Anterior cingulate cortex (tissue), 58 donors: ENCODE results near the gene GPNMB.
"Not testable (repeated sequence)": the region's sequence is repeated elsewhere in the genome, so short reads cannot be mapped to it uniquely, and the experiment has no call there.

ENCODE experiments used
- DNase-seq, 58 donors: peaks; one replicate each; lab custom pipeline; 2025; lab: John Stamatoyannopoulos, UW

Gene GPNMB

GRCh38 chr7:23246555-23246954 lies at the start of gene GPNMB:
Gene GPNMB (plus strand): TSS chr7:23246775. CDS start chr7:23246858, 83 bp downstream.
- DNase-seq: no peak

DNA sequence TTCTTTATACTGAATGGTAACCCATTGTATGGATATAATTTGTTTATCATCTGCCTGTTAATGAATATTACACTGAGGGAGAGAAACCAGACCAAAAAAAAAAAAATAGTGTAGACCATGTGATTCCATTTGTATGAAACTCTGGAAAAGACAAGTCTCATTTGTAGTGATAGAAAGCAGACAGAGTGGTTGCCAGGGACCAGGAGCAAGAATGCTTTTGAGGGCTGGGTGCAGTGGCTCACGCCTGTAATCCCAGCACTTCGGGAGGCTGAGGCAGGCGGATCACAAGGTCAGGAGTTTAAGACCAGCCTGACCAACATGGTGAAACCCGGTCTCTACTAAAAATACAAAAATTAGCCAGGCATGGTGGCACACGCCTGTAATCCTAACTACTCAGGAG lies 48.8 kb upstream of the GPNMB start:
- not testable (repeated sequence) for DNase-seq

DNA sequence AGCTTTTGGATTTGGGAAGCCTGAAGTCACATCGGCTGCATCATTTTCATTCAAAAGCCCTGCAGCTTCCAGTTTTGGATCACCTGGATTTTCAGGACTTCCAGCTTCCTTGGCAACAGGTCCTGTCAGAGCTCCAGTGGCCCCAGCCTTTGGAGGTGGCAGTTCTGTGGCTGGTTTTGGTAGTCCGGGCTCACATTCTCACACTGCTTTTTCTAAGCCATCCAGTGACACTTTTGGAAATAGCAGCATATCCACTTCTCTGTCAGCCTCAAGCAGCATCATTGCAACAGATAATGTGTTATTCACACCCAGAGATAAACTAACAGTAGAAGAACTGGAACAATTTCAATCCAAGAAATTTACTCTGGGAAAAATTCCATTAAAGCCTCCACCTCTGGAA lies 46.2 kb upstream of the GPNMB start:
- DNase-seq: no peak

- DNase-seq: no peak
Observed at GRCh38 chr7:23204241-23204640, 42.3 kb upstream of the GPNMB start.

DNA sequence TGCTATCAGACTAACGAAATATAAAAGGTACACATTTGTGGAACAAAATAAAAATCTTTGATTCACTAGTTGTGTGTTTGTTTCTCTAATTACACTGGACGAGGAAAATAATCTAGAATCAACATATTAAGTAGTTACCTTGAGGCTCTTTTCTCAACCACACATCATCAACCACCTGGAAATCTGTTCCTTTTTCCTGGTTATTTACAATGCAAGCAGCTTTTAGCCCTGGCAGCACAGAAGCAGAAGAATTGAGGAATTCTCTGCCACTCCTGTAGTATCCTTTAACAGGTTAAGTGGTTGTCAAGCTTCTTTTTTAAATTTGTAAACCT lies 41.0 kb upstream of the GPNMB start:
- DNase-seq: no peak

DNA sequence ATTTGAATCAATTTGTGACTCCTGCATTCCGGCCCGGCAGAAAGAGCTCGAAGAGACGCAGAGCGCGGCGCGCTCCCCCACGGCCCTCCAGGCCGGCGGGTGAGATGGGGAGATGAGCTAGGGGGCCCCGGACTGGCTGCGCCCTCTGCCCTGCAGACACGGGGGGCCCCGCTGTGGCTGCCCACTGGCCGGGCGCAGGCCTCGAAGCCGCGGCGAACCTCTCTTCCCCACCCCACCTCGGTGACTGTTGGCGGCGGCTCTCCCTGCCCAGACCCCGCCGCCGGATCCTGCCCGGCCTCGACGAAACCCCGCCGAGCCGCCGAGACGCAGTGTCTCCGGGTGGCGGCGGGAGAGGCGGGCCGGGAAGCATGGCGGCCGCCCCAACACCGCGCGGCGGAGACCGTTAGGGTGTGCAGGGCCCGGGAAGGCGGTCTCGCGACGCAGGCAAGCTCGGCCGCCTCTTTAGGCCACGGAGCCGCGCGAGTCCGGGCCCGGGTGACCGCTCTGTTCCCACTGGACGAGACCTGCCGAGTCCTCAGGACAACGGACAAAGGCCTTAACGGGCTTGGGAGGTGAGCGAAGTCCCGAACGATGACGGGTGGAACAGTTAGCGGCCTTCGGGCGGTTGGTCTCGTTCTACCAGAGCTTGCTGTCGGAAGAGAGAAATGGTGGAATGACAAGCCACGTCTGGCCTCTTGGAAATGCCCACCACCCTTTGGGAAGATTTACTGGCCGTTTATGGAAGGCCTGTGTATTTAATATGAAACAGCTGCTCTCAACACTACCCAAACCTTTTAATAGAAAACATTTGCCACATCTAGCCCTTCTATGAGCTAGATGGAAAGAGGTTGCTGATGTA lies 40.4 kb upstream of the GPNMB start:
- no peak for DNase-seq

- no peak for DNase-seq
Observed at GRCh38 chr7:23207021-23207420, 39.6 kb upstream of the GPNMB start.

DNA sequence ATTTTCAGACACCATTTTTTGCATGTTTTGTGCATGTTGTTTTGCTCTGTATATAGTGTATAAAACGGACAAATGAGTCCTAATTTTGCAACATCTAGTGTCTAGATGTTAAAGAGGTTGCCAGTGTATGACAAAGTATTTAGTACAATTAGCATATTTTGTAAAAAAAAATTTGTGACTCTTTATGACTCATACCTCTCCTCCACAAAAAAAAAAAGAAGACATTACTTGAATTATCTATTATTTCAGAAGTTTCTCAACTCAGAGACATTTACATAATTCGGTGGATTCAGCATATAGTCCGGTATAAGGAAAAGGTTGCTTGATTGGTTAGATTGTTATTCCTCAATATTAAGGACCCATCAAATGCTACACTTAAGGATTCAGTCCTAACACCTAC lies 38.7 kb upstream of the GPNMB start:
- DNase-seq: no peak

DNA sequence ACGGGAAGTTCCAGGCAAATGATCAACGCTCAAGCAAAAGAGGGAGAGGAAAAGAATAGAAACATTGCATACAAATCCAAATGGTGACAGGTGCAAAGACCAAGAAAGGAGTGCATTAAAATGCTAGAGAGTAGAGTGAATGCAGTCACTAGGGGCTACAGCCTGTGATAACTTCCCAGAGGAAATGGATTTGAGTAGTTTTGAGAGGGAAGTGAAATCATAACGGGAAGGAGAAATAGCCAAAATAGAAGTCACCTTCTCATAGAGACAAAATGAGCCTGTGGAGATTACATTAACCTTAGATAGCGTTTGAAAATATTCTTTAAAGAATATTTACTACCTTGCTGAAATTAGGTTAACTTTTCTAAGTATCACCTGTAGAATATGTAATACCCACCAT lies 38.3 kb upstream of the GPNMB start:
- no peak for DNase-seq

DNA sequence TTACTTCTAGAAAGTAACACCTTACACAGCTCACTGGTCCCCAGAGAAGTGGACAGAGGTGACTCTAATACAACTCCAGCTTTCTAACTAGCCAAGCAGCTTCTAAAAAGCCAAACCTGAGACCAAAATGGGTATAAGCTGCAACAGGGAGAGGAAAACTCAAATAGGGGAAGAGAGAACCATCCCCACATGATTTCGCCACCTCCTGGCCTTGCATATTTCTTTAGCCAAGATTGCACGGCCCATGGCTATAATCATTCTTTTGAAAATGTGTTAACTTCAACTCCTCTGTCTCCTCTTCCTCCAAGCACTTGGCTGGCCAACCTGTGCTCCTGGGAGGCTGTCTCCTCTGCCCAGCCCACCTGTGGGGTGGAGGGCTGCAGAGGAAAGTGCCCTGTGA lies 36.1 kb upstream of the GPNMB start:
- DNase-seq: no peak

DNA sequence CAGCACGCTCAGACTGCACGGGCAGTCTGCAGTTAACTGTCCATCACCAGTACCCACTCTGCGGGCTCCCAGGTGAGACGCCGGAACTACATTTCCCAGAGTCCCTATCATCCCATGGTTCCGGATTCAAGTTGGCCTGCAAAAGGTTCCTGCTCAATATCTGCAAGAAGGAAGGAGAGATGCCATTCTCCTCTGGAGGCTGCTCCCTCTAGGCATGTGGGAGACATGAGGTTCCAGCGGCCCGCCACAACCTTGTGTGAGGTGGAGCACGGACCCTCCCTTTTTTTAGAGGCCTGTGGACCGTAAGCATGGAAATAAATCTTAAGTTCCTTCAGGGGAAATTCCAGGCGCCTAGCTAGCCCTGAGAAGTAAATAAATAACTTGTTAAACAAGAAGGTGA lies 35.0 kb upstream of the GPNMB start:
- no peak for DNase-seq

DNA sequence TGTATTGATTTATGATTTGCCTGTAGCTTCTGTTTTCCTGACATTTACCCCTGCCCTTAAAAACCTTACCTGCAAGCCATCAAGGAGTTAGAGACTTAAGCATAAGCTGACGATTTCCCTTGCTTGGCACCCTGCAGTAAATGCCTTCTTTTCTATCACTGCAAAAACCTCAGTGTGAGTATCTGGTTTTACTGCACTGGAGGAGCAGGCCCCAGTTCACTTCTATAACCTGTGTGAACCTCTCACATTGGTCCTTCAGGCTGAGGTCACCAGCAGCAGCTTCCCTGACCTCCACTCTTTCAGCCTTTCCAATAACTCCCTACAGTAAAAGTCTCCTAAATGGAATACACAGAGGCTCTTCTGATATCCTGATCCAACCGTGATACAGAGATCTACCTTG lies 34.2 kb upstream of the GPNMB start:
- DNase-seq: no peak

DNA sequence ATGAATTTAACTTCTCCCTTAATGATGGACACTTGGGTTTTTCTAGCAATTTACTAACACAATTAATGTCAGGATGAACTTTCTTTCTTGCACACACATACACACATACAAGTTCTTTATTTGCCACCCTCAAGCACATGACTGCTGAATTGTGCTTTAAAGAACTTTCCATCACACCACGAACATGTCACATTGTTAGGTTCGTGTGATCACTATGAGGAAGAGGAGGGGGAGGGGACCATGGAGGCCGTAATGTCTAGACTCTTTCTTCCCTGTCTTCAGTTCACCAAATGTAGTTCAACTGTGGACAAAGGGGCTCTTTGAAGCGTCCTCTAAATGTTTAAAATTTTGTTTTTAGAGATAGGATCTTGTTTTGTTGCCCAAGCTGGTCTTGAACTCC lies 33.7 kb upstream of the GPNMB start:
- no peak for DNase-seq

DNA sequence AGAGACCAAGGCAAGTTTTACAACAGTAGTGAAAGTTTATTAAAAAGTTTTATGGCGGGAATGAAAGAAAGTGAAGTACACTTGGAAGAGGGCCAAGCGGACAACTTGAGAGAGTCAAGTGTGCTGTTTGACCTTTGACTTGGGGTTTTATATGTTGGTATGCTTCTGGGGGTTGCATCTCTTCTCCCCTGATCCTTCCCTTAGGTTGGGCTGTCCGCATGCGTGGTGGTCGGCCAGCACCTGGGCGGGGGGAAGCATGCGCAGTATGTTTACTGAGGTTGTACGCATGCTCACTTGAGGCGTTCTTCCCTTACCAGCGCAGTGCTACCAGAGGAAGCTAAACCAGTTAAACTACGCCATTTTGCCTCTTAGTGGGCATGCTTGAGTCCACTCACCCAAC lies 32.8 kb upstream of the GPNMB start:
- no peak for DNase-seq

- no peak for DNase-seq
Observed at GRCh38 chr7:23214423-23214822, 32.2 kb upstream of the GPNMB start.

- DNase-seq: no peak
Observed at GRCh38 chr7:23214938-23215337, 31.6 kb upstream of the GPNMB start.

GRCh38 chr7:23216021-23216420 lies 30.6 kb upstream of the GPNMB start:
- DNase-seq: peak in 36 of 58 donors; percentile 8 to 67 (median 29)

DNA sequence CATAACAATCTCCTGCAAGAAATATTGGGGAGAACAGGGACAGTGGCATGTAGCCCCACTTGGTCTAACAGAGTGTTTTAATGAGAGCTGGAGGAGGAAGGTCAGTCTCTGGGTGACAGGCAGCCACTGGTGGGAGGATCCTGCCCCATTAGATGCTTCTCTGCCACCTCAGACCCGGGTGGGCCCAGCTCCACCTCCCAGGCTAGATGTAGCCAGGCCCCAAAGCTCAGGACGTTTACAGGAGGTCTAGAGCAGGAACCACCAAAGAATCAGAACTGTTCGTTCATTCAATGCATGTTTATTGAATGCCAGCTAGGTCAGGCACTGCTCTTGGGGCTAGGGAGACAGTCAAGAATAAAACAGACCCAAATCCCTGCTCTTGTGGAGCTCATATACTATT lies 28.4 kb upstream of the GPNMB start:
- DNase-seq: no peak

DNA sequence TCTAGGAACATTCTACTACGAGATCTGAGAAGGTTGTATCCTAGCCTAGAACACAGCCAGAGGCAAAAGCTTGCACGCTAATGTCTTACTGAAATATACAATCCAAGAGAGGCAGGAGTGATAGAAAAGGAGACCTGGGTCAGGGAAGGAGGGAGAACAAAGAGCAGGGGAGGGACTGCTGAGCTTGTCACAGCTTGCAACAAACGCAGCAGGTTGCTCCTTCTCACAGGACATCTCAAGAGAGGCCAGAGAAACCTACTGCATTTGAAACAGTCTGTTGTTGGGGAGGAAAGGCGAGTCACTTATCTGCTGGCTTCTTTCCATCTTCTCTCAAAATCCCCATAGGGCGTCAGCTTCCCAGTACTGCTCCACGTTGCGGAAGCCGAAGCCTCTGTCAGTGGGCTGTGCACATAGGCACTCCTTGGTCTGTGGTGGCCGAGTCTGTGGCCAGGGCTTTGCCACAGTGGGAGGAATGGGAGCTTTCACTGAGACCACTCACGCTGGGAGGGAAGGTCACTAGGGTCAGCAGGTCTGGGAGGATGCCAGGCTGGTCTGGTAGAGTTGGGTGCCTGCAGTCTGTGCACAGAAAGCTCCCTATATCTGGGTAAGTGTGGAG lies 25.8 kb upstream of the GPNMB start:
- no peak for DNase-seq

GRCh38 chr7:23222439-23223030 lies 24.0 kb upstream of the GPNMB start:
- DNase-seq: peak in 2 of 58 donors; percentile 9 to 24

DNA sequence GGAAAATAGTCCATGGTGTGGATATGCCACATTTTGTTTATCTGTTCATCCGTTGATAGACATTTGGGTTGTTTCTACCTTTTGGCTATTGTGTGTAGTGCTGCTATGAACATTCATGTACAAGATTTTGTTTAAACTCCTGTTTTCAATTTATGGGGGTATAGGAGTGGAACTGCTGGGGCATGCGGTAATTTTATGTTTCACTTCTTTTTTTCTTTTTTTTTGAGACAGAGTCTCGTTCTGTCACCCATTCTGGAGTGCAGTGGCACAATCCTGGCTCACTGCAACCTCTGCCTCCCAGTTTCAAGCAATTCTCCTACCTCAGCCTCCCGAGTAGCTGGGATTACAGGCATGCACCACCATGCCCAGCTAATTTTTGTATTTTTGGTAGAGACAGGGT lies 22.2 kb upstream of the GPNMB start:
- not testable (repeated sequence) for DNase-seq
